ENCODE measurements around the gene C11orf58.
A peak's percentile ranks its signal among the peaks of the same experiment; 100 is the strongest.

The C11orf58 gene

DNA sequence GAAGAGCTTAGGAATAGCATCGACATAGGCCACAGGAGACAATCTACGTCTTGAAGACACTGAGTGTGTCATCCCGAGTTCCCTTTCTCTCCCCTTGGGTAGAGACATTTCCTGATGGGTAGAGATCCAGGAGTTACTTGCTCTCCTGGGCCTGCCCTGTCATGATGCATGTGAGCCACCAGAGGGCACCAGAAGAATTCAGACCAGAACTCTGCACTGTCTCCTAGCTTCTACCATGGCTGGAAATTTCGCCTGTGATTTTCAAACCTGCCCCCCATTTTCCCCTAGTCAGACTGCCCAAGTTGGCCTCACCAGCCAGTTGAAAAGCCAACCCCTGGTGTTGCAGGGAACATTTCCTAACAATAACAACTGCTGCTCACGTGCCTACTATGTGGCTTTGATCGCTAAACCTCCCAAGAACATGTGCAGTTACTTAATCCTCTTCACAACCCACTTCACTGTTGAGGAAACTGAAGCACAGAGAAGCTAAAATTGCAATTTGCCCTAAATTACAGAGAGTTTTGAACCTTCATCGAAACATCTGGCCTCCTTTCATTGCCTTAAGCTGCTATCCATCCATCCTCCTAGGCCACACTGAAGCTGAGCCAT, 47.2 kb downstream of the C11orf58 start:
- peak; percentile 51 for DNase-seq (ENCODE audit: low read depth)

DNA sequence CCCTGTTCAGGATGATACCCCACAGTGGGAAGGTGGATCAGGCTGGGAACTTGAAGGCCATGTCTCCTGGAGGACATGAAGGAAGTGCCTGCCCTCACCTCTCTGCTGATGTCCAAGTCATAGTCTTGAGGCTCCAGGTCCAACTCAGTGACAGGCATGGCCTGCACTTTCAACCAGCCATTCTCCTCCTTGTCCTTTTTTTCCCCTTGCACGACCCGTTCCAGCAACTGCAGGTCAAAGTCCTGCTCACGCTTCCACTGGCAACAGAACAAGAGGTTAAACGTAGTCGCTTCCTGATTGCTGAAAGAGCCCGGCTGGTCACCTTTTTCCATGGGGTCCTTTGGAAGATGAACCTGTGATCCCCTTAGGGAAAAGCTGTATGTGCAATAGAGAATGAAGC, 47.7 kb downstream of the C11orf58 start:
- DNase-seq (ENCODE audit: low read depth) = no peak

DNA sequence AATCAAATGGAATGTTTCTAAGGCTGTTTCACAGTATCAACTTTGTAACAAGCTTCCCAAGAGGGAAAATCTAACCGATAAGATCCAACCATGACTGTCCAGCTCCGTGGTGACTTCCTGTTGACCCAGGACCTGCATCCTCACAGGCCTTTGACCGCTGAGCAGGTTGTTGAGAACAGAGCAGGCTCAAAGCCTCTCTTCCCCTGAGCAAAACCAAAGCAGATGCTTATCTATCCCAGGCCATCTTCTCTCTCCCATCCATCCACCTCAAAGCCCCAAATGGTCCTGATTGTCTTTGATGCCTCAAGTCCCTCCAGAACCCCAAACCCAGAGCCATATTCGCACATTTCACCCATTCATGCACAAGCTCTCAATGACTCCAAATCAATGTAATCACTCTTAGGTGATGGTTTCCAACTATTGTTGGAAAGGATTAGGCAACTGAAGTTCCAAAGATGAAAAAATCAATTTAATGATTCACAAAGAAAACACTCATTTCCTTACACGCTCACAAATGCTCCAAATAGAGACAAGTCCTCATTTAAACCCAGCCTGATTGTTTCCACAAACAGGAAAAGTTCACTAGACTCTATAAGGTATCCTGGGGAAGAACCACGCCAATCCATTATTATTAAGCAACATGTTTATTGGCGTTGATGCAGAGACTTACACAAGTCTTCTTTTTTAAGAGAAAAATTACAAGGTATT, 48.7 kb downstream of the C11orf58 start:
- DNase-seq (ENCODE audit: low read depth) = no peak

DNA sequence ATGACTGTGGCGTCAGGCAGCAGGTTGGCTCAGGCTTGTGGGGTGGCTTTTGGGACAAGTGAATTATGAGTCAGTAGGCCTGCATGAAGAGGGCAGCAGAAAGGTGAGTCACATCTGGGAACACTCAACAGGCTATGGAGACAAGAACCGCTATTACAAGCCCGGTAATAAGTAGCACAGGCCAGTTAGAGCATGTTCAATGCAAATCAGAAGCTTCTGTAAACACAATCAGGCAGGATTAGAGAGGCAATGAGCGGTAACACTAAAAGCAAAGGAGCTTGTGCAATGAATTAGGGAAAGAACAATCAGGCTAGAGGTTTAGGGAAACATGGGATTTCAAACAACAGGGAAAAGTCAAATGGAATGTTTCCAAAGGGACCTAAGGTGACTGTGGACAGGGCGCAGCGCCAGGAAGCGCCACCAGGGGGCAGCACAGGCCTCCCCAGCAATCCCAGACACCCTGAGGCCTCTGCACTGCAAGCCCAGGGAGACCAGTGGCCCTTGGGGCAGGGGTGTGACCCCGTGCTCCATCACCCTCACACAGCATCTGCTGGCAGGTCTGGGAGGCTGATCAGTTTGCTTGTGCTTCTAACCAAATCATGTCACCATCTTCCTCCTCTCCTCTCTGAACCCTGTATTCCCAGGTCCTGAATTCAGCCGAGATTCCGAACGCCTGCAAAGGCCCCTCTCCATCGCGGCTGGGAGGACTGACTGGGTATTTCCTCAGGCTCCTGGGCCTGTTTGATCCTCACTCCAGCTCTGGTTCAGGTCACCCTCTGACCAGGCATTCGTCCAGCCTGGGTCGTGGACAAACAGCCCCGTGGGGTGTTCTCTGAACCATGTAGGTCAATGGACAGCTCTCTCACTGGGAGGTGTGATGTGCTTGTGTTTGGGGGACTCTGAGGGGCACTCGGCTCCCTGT, 50.0 kb downstream of the C11orf58 start:
- peak; percentile 54 for DNase-seq (ENCODE audit: low read depth)

DNA sequence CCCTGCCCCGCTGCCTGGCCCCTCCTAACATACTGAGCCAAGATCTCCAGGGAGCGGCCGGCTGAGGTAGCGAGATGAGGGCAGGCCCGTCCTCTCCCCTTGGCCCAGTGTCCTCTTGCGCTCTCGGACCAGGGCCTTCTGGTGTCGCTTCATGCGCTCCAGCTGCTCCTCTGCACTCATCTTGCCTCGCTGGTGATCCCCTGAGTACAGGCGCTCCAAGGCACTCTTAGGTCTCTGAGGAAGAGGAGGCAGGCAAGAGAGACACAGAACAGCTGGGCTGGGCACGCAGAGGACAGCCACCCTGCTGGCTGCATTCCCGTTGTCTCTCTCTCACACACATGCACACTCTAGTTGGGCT, 50.6 kb downstream of the C11orf58 start:
- no peak for DNase-seq (ENCODE audit: low read depth)

DNA sequence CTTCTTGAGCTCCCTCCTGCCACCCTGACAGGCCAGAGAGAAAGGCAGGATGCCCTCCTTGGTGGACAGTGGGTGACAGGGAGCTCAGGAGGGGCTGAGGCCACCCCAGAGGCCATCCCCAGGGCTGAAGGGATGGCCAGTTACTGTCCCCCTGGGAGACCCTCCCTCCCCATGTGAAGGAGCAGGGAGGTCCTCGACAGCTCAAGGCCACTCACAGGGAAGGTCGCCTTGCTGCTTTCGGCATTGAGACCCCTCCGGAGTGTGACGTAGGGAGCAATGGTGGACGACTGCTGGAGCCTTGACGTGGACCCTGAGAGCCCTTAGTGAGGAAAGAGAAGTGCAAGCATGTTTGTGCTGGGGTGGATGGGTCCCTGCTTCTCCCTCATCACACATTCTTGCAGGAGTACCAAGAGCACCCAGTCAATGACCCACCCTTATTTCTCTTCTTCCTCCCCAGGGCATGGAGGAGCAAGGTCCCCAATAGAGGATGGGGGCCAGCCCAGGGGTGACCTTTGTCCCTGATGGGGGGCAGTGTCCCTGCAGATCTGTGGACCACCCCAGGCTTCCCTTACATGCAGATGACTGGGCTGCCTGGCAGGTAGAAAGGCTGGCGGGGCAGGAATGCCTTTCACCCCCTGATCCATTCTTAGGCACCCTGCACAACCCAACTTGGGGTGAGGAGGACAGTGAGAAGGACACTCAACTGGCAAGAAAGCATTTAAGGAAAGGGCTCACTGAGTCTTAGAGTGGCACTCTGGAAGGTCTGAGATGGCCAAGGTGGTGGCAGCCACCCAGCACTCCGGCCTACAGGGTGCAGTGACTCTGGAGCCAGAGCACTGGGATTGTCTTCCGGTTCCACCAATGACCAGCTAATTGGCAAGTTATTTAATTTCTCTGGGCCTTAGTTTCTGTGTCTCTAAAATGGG, 51.4 kb downstream of the C11orf58 start:
- no peak for DNase-seq (ENCODE audit: low read depth)

DNA sequence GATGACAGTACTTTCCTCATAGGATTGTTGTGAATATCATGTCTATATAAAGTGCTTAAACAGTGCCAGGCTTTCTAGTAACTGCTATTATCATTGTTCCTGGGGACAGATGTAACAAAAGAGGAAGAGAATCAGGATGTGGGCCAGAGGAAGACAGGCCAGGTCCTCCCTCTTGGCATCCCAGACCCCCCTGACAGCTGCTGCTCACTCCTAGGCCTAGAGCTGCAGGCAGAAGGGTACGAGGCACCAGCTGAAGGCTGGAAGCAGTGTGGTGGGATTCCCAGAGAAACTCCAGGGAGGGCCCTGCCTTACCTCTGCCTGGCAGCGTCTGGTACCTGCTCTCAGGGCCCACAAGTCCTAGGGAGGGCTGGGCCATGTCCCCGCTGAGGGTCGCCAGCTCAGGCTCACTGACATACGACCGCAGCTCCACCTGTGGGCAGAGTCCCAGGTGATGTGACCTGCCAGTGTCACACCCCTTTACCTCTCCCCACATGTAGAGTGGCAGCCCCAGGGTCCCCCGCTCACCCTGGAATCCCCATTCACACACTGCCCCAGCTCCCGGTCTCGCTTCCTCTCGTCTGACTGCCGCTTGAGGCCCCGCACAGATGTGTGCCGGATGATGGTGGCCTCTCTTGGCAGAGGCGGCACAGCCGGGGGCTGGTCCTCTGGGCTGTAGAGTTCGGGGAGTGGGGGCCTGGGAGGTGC, 52.2 kb downstream of the C11orf58 start:
- DNase-seq (ENCODE audit: low read depth) = no peak

DNA sequence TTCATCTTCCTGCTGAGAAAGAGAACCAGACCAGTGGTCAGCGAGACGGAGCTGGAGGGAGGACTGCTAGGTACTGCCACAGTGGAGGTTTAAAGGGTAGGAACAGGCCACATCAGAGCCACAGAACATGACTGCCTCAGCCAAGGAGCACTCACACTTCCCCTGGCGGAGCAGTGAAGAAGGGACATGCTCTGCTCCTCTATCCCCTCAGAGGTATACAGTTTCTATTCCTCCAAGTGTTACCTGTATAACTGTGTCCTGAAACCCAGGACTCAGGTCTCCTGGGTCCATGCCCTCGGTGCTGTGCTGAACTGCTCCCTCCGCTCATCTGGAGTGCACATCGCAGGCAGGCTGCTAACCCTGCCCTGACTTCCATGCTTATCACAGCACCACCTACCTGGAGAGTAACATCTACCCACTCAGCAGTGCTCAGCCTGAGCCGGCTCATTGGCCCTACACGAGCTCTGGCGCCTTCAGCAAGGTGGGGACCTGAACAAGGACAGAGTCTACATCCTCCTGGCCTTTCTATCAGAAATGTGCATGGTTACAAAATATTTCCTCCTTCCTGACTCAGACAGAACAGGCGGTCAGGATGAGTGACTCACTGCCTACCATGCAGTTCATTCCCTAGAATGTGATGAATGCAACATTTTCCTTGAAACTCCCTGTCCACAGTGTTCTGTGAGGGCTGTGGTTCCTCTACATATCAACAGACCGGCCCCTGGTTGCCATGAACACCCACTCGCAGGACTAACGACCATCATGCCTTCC, 52.9 kb downstream of the C11orf58 start:
- DNase-seq (ENCODE audit: low read depth) = peak; percentile 79

DNA sequence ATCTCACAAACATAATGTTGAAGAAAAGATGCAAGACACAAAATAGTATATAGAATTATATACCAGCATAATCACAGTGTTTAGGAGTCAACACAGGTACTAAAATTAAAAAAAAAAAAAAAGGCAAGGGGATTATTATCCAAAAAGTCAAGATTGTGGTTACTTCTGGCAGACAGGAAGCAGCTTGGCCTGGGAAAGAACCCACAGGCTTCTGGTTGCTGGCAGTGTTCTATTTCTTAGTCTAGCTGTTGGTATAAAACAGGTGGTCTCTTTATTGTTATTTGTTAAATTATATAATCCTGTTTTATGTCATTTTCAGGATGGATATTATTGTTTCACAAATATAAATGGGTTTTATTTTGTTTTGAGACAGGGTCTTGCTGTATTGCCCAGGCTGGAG, 54.0 kb downstream of the C11orf58 start:
- no peak for DNase-seq (ENCODE audit: low read depth)

DNA sequence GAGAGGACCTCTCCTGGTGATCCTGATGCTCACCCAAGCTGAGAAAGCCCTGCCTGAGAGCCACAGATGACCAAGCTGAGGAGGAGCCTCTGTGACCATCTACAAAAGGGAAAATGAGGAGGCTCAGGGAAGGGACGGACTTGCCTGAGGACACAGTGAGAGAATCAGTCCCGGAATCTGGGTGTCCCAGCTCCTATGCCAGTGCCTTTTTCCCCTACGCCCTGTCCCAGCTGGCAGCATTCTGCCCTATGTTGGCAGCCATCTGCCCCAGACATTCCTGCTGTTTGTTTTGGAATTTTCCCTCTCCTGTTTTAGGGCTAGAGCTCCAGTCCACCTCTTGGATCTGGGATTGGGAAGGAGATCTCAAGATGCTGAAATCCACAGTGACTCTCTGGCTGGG, 54.6 kb downstream of the C11orf58 start:
- DNase-seq (ENCODE audit: low read depth) = no peak

DNA sequence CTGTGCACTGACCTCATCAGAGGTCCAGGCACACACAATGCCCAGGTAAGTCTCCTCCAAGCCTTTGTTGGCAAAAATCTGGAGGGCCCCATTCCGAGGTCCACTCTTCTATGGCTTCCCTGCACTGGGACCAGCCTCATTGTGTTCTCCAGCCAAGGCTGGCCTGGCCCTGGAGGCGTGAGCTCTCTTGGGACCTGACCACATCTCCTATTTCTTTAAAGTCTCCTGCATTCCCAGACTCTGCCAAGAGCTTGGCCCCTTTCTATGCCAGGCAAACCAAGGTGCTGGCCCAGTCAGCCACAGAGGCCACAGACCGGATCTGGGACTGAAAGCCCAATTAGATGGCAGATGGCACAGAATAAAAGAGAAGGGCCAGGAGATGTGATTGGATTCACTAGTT, 55.1 kb downstream of the C11orf58 start:
- DNase-seq (ENCODE audit: low read depth) = no peak

DNA sequence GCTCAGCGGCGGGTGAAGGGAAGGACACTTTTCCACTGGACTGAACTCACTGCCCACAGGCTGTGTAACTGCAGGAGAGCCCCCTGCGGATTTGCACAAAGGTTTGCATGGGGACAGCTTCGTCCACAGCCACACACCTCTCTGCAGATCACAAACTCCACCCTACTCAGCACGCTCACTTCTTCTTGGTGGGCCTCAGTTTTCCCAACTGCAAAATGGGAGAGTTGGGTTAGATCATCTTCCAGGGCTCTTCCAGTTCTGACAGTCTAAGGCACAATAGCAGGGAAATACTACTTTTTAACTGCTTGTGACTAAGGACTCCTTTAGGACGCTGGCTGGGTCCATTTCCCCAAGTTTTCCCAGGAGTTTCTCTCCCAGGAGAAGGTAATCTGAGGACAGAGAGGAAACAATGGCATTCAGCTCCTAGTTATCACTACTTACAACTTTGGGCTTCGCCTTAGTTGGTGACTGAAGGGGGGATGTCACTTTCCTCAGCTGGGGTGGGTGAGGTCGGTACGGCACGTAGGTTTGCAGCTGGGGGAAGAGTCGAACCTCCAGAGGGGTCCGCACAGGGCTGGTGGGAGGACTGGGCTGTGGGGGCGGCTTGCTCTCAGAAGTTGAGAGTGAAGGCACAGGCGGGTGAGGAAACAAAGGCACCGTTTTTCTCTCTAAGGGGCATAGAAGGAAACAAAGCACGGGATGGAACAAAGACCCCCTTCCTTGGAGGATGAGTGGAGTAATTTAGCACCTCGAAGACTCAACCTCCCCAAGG, 55.8 kb downstream of the C11orf58 start:
- DNase-seq (ENCODE audit: low read depth) = no peak

DNA sequence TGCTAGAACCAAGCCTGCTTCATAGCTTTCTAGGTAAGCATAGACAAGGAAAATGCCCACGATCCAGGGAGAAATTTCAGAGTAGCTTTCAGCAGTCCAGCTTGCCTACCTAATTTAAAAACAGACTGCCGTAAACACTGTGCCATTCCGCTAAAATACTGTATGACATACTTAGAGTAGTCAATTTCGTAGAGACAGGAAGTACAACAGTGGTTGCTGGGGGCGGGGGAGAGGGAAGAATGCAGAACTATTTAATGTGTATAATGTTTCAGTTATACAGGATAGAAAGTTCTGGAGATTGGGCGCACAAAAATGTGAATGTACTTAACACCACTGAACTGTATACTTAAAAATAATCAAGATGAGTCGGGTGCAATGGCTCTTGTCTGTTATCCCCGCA, 56.7 kb downstream of the C11orf58 start:
- no peak for DNase-seq (ENCODE audit: low read depth)

DNA sequence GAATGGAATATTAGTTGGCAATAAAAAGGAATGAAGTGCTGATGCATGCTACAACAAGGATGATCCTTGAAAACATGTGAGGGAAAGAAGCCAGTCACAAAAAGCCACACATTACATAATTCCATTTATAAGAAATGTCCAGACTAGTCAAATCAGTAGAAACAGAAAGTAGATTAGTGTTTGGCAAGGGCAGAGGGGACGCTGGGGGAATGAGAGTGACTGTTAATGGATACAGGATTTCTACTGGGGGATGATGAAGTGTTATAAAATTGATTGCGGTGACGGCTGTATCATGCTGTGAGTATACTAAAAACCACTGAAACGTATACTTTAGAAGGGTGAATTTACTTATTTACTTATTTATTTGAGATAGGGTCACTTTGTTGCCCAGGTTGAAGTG, 57.9 kb downstream of the C11orf58 start:
- DNase-seq (ENCODE audit: low read depth) = no peak

DNA sequence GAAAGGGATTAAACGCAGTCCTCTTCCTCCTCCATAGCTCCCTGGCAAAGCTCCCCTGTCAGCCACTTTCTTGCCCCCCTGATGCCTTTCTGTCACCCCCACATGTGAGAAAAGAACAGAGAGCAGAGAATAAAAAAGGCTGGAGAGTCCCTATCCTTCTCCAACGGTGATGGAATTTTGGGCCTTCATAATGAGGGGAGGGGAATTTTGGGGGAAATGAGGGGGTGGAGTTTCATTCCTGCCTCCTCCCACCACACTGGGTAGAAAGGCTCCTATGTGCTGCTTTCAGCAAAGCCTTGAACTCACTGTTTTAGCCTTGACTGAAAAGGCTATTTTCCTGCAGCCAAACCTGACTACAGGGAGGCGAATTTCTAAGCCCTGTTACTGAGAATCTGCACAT, 59.3 kb downstream of the C11orf58 start:
- no peak for DNase-seq (ENCODE audit: low read depth)

DNA sequence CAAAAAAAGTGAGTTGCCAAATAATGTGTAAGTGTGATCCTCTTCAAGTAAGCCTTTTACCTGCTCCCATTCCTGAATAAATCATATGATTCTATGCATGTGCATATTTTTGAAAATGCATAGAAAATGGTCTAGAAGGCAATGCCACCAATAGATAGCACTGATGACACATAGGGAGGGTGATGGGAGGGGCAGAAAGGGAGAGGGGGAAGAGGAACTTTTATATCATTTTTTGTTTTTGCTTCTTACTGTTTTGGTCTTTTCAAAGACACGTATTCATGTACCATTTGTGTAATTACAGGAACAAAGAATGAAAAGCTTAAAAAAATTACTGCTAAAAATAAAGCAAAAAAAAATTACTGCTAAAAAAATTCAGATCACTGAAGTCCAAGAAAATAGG, 60.8 kb downstream of the C11orf58 start:
- DNase-seq (ENCODE audit: low read depth) = no peak

DNA sequence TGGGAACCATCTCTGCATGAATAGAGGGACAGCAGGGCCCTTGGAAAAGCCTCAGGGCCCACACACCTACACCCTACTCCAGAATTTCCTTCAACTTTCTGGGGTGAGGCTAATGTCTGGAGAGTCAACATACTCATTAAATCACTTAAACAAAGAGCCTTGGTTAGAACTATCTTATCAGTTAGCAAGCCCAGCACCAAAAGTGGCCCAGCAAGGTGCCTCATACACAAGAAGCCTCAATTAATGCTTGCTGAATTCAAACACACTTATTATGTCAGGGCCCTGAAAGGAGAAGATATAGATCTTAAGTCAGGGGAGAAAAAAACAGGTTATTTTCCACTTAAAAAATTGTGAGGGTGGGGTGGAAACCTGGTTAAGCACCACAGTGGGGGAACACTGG, 61.4 kb downstream of the C11orf58 start:
- no peak for DNase-seq (ENCODE audit: low read depth)

DNA sequence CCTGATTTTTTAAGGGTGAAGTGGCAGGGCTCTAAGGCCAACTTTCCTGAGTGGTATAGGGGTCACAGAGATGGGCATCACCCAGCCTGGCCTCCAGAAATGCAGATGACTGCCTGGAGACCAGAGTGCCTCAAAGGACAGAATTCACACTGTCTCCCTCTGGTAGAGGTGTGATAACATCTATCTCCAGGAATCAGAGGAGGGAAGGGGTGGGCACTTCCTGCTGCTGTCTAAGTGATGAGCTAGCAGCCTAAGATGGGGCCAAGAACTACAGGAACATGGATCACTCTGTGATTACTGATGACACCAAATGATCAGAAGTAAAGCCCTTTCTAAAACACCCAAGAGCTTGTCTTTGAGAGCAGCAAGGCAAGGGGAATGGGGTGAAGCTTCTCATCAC, 61.9 kb downstream of the C11orf58 start:
- no peak for DNase-seq (ENCODE audit: low read depth)

DNA sequence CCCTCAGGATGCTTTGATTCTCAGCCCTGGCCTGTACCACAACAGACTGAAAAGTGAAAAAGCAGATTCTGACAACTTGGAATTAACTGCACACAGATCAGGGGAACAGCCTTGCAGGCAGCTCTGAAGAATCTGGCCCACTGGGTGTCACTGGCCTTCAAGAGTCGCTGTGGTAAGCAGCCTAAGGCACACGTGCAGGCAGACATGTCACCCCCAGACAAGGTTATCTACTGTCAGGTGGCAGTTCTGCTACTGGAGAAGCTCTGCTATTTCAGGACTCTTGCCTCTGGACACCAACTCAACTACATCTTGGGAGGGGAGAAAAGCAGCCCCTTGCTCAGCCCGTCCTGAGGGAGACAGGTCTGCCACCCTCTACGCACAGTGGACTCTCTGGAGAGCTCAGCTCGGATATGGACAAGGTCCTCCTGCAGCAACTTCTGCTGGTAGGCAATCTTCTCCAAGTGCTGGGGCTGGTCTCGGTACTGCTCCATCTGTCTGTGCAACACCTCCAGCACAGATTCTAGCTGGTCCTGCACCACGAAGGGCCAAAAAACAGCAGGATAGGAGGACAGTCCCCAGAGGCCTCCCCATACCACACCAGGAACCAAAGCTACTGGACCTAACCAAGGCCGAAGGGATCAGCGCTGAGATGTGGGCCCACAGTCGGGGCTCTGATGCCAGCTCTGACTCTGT, 63.0 kb downstream of the C11orf58 start:
- no peak for DNase-seq (ENCODE audit: low read depth)

Measured in HS-27A (cell line).